ENCODE measurements around the gene ANKRD40.
"Not testable (repeated sequence)": the region's sequence is repeated elsewhere in the genome, so short reads cannot be mapped to it uniquely, and the experiment has no call there.

Gene ANKRD40

GRCh38 chr17:50710650-50711049 is 2.9 kb upstream of the ANKRD40 start:
- no peak for DNase-seq

GRCh38 chr17:50710025-50710424 is 2.3 kb upstream of the ANKRD40 start:
- DNase-seq, result no peak

GRCh38 chr17:50709053-50709452 is 1.3 kb upstream of the ANKRD40 start:
- DNase-seq, result not testable (repeated sequence)

GRCh38 chr17:50708050-50709000 is 611 bp upstream of the ANKRD40 start:
- DNase-seq, result no peak

GRCh38 chr17:50703162-50703561 is 4.6 kb downstream of the ANKRD40 start:
- no peak for DNase-seq

GRCh38 chr17:50699410-50699809 is 8.3 kb downstream of the ANKRD40 start:
- DNase-seq, result no peak

- DNase-seq, result no peak
Observed at GRCh38 chr17:50697663-50698272, 9.9 kb downstream of the ANKRD40 start.

- DNase-seq, result no peak
Observed at GRCh38 chr17:50697062-50697461, 10.7 kb downstream of the ANKRD40 start.

- no peak for DNase-seq
Observed at GRCh38 chr17:50696365-50696879, 11.3 kb downstream of the ANKRD40 start.

GRCh38 chr17:50693036-50693682 is 14.6 kb downstream of the ANKRD40 start:
- no peak for DNase-seq

- no peak for DNase-seq
Observed at GRCh38 chr17:50692448-50693035, 15.2 kb downstream of the ANKRD40 start.

GRCh38 chr17:50691550-50692447 is 15.9 kb downstream of the ANKRD40 start:
- DNase-seq, result no peak

- DNase-seq, result no peak
Observed at GRCh38 chr17:50690887-50691549, 16.7 kb downstream of the ANKRD40 start.

GRCh38 chr17:50689956-50690886 is 17.5 kb downstream of the ANKRD40 start:
- no peak for DNase-seq

- no peak for DNase-seq
Observed at GRCh38 chr17:50689251-50689650, 18.5 kb downstream of the ANKRD40 start.

- no peak for DNase-seq
Observed at GRCh38 chr17:50688245-50688644, 19.5 kb downstream of the ANKRD40 start.

- DNase-seq, result no peak
Observed at GRCh38 chr17:50687200-50688066, 20.3 kb downstream of the ANKRD40 start.

GRCh38 chr17:50686494-50687199 is 21.1 kb downstream of the ANKRD40 start:
- no peak for DNase-seq

All from stimulated activated CD4-positive, alpha-beta T cell treated with anti-CD3 and anti-CD28 coated beads, Interleukin-1b, Interleukin-23, amount 100 ng/mL, for 48 hours (primary cell).